Hematopoietic multipotent progenitor cell treated with erythropoietin and hydrocortisone succinate and interleukin-3 and kit ligand, for 17 days (in vitro differentiated cells): ENCODE results near the gene MYADML2.

ENCODE experiments used
- DNase-seq: peaks from one replicate; pipeline ENCODE4 v3.0.0-alpha.2; 2015; ENCODE audit warnings: low spot score

Gene MYADML2

GRCh38 chr17:81958633-81959342 is 11.8 kb upstream of the MYADML2 start:
- DNase-seq = no peak

DNA sequence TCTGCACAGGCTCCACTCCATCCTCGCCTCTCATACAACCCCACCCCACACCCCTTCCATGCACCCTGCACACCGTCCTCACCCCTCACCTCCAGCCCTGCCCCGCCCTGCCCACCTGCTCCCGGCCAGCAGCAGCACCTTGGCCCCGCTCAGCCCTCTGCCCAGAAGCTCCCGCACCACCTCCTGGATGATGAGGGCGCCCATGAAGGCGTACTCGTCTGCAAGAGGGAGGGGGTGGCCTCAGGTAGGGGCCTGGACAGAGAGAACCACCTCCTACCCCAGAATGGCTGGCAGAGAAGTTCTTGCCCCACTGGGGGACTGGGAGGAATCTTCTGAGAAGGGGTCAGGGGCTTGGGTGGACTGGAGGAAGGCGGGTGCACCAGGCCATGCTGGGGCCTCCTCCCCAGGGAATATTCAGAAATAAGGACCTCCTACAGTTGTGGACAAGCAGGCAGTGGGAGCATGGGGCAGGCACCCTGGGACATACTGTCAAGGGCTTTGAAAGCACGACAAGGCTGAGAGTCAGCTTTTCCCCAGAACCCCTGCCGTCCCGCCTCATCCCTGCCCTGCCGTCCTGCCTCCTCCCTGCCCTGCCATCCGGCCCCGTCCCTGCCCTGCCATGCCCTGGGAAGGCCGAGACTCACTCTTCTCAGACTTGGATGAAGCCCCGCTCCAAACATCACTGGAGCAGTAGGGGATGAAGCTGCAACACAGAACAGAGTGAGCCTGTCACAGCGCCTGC is 10.8 kb upstream of the MYADML2 start:
- no peak for DNase-seq

GRCh38 chr17:81956607-81957589 is 9.9 kb upstream of the MYADML2 start:
- DNase-seq = no peak

DNA sequence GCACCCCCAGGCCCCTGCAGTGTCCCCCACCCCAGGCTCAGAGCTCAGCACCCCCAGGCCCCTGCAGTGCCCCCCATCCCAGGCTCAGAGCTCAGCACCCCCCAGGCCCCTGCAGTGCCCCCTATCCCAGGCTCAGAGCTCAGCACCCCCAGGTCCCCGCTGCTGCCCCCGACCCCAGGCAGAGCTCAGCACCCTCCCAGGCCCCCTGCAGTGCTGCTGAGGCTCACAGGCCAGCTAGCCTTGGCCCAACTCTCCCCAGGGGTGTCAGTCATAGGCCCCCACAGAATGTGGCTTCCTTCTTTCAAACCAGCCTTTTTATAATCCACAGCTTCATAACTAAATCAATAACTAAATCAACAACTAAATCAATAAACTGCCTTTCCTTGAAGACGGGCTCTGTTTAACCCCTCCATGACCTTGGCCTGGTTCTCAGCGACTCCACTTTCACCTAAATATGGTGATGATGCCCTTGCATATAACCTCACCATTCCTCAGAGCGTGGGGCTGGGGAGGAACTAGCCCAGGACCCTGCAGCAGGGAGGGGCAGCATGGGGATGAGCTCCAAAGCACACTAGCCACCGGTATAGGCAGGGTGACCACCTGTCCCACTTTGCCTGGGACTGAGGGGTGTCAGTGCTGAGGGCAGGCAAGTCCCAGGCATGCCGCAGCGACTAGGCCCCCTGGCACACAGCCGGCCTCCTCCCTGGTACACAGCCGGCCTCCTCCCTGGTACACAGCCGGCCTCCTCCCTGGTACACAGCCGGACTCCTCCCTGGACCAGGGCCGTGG is 8.9 kb upstream of the MYADML2 start:
- no peak for DNase-seq

GRCh38 chr17:81955058-81955681 is 8.1 kb upstream of the MYADML2 start:
- no peak for DNase-seq

GRCh38 chr17:81954131-81955057 is 7.4 kb upstream of the MYADML2 start:
- DNase-seq = no peak

- peak; percentile 55 for DNase-seq
These were observed 6.4 kb upstream of the MYADML2 start for GRCh38 chr17:81953443-81953842.

GRCh38 chr17:81952792-81953228 is 5.8 kb upstream of the MYADML2 start:
- no peak for DNase-seq

- no peak for DNase-seq
These were observed 5.0 kb upstream of the MYADML2 start for GRCh38 chr17:81951785-81952684.

DNA sequence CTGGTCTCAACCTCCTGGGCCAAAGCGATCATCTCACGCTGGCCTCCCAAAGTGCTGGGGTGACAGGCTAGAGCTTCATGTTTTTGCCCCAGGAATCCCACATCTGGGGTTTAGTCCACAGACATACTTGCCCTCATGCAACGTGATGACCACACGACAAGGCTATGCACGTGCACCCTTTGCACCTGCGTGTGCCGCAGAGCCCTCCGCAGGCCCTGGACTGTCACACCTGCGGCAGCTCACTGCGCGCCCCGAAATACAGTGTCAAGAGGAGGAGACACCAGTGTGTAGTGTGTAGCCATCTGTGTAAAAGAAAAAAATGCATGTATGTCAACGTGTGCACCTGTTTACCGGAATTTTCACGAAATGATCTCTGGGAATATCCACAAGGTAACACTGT is 3.5 kb upstream of the MYADML2 start:
- DNase-seq = no peak

DNA sequence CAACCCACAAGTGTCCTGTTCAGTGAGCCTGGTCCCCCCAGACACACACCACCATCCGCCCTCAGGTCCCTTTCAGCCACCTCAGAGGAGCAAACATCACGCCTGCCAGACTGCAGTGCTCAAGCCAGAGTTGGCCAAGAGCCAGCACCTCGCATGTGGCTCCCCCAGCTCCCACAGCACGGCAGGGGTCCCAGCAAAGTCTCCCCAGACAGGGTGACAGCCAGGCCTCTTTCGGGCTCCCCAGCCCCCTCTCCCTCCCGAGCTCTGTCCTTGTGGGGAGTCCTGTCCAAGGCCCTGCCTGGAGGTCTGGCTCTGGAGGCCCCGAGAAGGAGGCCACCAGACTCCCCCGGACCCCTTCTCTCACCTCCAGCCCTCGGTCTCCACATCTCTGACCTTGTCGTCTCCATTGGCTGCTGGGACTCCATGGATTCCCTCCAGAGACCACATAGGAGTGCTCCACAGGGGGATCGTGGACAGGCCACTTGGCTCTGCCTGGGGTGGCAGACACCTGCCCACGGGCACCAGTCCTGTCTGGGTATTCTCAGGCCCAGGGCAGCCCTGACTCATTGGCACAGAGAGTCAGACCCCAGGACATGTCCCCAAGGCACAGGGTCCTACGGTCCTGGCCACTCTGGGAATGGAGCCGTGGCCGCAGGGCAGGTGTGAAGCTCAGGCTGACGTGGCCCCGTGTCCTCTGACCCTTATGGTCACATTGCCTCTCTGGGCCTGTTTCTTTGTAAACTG is 1.8 kb upstream of the MYADML2 start:
- no peak for DNase-seq

DNA sequence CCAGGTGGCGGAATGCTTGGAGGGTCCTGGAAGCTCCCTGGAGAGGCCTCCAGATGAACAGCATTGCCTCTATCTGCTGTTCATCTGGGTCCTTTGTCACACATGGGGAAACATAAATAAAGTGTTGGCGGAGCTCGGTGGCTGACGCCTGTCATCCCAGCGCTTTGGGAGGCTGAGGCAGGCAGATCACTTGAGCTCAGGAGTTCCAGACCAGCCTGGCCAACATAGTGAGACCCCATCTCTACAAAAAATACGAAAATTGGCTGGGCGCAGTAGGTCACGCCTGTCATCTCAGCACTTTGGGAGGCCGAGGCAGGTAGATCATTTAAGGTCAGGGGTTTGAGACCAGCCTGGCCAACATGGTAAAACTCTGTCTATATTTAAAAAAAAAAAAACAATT is 2.2 kb downstream of the MYADML2 start:
- no peak for DNase-seq

DNA sequence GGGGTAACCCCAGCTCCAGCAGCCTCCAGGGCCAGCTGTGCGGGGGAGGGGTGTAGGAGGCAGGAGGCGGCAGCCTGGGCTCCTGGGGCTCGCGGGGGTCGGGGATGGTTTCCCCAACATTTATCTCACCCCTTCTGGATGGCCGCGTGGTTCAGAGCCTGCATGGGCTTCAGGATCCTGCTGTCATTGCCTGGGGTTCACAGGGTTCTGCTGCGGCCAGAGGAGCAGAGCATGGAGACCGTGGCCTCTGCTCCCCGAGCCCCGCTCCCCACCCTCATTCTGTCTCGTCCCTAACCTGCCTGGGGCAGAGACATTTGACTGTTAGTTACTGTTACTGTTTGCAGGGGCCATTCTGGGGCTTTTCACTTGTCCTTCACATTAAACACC is 4.9 kb downstream of the MYADML2 start:
- no peak for DNase-seq

DNA sequence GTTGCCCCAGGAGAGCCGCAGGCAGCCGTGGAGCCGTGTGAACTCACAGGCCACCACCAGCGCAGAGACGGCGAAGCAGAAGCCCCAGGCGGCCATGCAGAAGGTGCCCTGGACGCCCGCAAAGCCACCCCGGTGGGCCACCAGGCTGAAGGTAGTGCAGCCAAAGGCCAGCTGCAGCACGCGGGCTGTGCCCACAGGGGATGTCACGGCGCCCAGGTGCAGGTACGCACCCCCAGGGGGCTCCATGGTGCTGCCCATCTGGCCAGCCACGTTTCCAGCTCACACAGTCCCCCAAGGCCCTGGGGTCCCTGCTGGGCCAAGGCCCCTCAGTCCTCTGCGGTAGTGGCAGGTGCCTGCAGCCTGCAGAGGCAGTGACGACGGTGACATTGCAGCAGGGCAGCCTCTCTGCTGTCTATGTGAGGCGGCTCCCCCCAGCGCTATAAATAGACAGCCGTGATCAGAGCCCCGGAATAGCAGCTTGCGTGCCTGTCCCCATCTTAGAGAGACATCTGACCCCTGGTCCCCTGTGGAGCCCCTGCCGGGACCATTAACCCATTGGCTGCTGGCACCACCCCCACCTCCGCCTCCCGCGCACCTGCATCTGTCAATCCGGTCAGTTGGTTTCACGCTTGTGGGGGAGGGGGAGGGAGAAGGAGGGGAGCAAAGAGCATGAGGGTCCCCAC is 5.4 kb downstream of the MYADML2 start:
- no peak for DNase-seq

DNA sequence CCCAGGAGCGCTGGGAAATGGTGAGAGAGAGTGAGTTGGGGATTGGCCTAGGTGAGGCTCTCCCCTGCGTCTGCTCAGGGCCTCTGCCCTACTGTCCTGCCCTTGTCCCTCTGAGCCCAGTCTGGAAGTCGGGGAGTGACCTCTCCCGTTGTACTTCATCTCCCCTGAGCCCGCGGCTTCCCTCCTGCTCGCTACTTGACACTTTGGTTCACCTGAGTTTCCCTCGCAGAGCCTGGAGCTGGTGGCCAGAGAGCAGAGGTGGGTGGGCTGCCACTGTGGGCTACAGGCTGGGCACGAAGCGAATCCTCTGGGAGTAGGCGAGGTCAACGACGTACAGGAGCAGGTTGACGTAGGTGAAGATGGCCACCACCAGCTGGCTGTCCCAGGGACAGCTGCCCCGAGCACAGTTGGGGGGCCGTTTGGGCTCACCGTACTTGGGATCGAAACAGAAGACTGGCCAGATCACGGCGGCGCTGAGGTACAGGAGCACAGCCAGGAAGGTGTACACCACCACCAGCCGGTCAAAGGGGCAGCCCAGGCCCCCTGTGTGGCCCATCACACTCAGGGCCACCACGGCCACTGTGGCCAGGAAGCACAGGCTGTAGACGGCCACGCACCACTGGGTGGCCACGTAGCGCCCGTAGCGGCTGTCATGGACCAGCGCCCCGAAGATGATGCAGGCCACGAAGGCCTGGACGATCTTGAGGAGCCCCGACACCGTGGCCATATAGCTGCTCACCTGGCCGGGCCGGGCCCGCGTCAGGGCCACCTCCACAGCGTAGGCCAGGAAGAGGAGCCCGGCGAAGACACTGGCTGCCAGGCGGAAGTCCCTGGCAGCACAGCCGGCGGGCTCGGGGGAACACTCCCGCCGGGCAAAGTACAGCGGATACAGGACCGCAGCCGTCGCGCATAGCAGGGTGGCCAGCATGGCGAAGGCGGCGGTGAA is 6.2 kb downstream of the MYADML2 start:
- DNase-seq = no peak

DNA sequence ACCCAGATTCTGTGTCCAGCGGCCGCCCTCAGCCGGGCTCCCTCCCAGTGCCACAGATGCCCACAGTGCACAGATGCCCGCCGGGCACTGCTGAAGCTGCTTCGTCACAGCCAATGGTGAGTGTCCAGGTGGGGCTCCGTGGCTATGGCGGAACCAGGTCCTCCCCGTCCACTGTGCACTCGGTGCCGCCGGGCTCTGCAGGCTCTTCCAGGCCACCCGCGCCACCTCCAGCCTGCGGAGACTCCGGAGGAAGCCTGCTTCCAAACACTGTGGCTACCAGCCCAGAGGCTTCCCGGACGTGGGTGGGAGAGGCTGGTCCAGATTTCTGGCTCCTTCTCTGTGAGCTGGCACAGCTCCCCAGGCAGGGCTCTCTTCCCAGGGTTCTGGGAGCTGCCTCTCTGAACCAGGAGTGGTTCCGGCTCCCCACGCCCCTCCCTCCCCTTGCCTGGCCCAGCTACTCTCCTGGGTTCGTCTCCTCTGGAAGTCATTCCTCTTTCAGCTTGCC is 7.1 kb downstream of the MYADML2 start:
- no peak for DNase-seq
